SH-SY5Y (cell line): Measurements from ENCODE around the gene GMPR.

Experiments used
- GATA2 ChIP-seq: IDR thresholded peaks from 2 replicates; pipeline ENCODE4 v1.6.1; 2011; ENCODE audit warnings: mild to moderate bottlenecking, low read depth, low read length
- GATA3 ChIP-seq: IDR thresholded peaks from 2 replicates; pipeline ENCODE4 v1.6.1; 2011; ENCODE audit warnings: low read depth, mild to moderate bottlenecking, low read length, moderate library complexity

DNA sequence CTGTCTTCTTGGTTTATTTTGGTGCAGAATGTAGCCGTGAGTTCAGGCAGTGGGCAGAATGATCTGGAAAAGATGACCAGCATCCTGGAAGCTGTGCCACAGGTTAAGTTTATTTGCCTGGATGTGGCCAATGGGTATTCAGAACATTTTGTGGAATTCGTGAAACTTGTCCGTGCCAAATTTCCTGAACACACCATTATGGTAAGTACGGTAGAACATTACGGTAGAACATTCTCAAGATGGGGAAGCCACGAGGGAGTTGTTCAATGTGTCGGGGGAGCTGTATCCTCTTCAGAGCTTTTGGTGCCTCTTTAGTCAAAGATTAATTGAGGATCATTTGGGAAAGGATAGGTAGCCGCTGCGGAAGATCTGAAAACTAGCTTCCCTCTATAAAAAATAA, 16.1 kb downstream of the GMPR start:
- TF ChIP-seq GATA2 (no peak), GATA3 (no peak)
